GM12878 (cell line): ENCODE results near the gene POT1. TPM values are rescaled to one million over a fixed set of nuclear protein-coding genes. Genes with fewer than 3 reads are reported as not detected.

Source experiments
- ATAC-seq: fragments of 200-7000 bp; cut with Tn5 transposase; 3 replicates; pipeline ENCODE4 v1.9.1; 2020; ENCODE audit warnings: mild to moderate bottlenecking, moderate library complexity
- BruUV-seq: library from RNA; stranded (reverse); fragments of 400-500 nt; replicated peaks from 2 replicates; lab custom pipeline; 2021; lab: Mats Ljungman, UMichigan
- CTCF ChIA-PET: fragments of 300-600 bp; sonication (Branson Sonifier 250); formaldehyde crosslinking; extraction: SDS; loops from one replicate; lab custom pipeline; 2021; ENCODE audit warnings: inconsistent platforms; lab: Yijun Ruan, JAX
- POLR2A ChIA-PET: fragments of 350-600 bp; formaldehyde crosslinking; extraction: SDS; loops from one replicate; lab custom pipeline; 2021; ENCODE audit warnings: inconsistent platforms; lab: Charles Lee
- RAD21 ChIA-PET: fragments of 300-600 bp; sonication (Branson Sonifier 250); formaldehyde crosslinking; loops from one replicate; lab custom pipeline; 2023; ENCODE audit warnings: antibody characterized with exemption; ENCODE audit not compliant: unreplicated experiment; lab: Charles Lee
- SMC1A ChIA-PET: fragments of 300-600 bp; sonication (Branson Sonifier 250); formaldehyde crosslinking; loops from one replicate; lab custom pipeline; 2023; ENCODE audit not compliant: unreplicated experiment, uncharacterized antibody; lab: Charles Lee
- DNase-seq: peaks from one replicate; pipeline ENCODE4 v3.0.0-alpha.2; 2011; ENCODE audit warnings: low read depth, low spot score
- FAIRE-seq: peaks from 3 replicates; lab custom pipeline; 2011; peaks lifted over from hg19 to GRCh38; lab: Jason Lieb, UNC
- H2AFZ ChIP-seq: 2 replicates; pipeline ENCODE4 v1.6.0; 2011; ENCODE audit warnings: low read depth, low read length, control low read depth; ENCODE audit not compliant: control insufficient read depth
- H3K27ac ChIP-seq: 2 replicates; pipeline ENCODE4 v1.5.1; 2011; ENCODE audit warnings: control low read depth; ENCODE audit not compliant: control insufficient read depth, insufficient read depth
- H3K27me3 ChIP-seq, 2 experiments: replicated peaks in 1 of 2; 2 replicates each; pipeline versions ENCODE4 v1.6.0 to v1.6.1; 2011; ENCODE audit warnings: low read length in 1 of 2; ENCODE audit not compliant: control insufficient read depth in 2 of 2, insufficient read depth in 2 of 2
- H3K36me3 ChIP-seq, 2 experiments: 2 replicates each; pipeline ENCODE4 v1.5.1; 2011; ENCODE audit warnings: low read length in 1 of 2; ENCODE audit not compliant: control insufficient read depth in 2 of 2, insufficient read depth in 2 of 2
- H3K4me1 ChIP-seq: 2 replicates; pipeline ENCODE4 v1.6.1; 2011; ENCODE audit warnings: mild to moderate bottlenecking, low read length, moderate library complexity, mixed read lengths; ENCODE audit not compliant: control insufficient read depth, insufficient read depth
- H3K4me2 ChIP-seq: 2 replicates; pipeline ENCODE4 v1.6.0; 2011; ENCODE audit warnings: control low read depth; ENCODE audit not compliant: control insufficient read depth, insufficient read depth
- H3K4me3 ChIP-seq: fragments of 200-600 bp; sonication (generic); 2 replicates; pipeline ENCODE4 v1.5.1; 2016
- H3K79me2 ChIP-seq: 2 replicates; pipeline ENCODE4 v1.6.0; 2011; ENCODE audit warnings: low read length; ENCODE audit not compliant: control insufficient read depth, insufficient read depth
- H3K9ac ChIP-seq: 2 replicates; pipeline ENCODE4 v1.8.0; 2011; ENCODE audit warnings: low read length, control low read depth, mixed read lengths; ENCODE audit not compliant: control insufficient read depth, insufficient read depth
- H3K9me3 ChIP-seq: replicated peaks from 3 replicates; pipeline ENCODE4 v1.5.1; 2011; ENCODE audit warnings: mild to moderate bottlenecking, low read length; ENCODE audit not compliant: control insufficient read depth, insufficient read depth
- H4K20me1 ChIP-seq: 2 replicates; pipeline ENCODE4 v1.6.0; 2011; ENCODE audit not compliant: control insufficient read depth, insufficient read depth
- ATF7 ChIP-seq: fragments of 450-650 bp; IDR thresholded peaks from 2 replicates; pipeline ENCODE4 v1.6.1; 2016; ENCODE audit warnings: low read depth, mild to moderate bottlenecking
- HDAC2 ChIP-seq: fragments of 200-600 bp; sonication (generic); IDR thresholded peaks from 2 replicates; pipeline ENCODE4 v1.6.1; 2017
- MLLT1 ChIP-seq: fragments of 450-650 bp; IDR thresholded peaks from 2 replicates; pipeline ENCODE4 v1.6.1; 2016; ENCODE audit warnings: mild to moderate bottlenecking
- MXI1 ChIP-seq: fragments of 150-350 bp; IDR thresholded peaks from 2 replicates; pipeline ENCODE4 v1.6.1; 2011; ENCODE audit warnings: low read depth, mild to moderate bottlenecking, inconsistent platforms, low read length, improper control_type of control experiment
- POLR2A ChIP-seq: IDR thresholded peaks from 2 replicates; pipeline ENCODE4 v1.6.1; 2011; ENCODE audit warnings: low read depth, mild to moderate bottlenecking, low read length
- POLR2AphosphoS2 ChIP-seq: IDR thresholded peaks from 2 replicates; pipeline ENCODE4 v1.6.1; 2011; ENCODE audit warnings: low read depth, mild to moderate bottlenecking, low read length, improper control_type of control experiment, moderate library complexity
- RCOR1 ChIP-seq: conservative IDR thresholded peaks from 2 replicates; pipeline ENCODE4 v1.6.1; 2012; ENCODE audit warnings: low read depth, low read length, improper control_type of control experiment
- STAT3 ChIP-seq: IDR thresholded peaks from 2 replicates; pipeline ENCODE4 v1.6.1; 2011; ENCODE audit warnings: low read depth, low read length, improper control_type of control experiment
- TCF12 ChIP-seq: IDR thresholded peaks from 2 replicates; pipeline ENCODE4 v1.6.1; 2011; ENCODE audit warnings: low read depth, mild to moderate bottlenecking, low read length
- USF1 ChIP-seq: IDR thresholded peaks from 2 replicates; pipeline ENCODE4 v1.6.1; 2011; ENCODE audit warnings: borderline replicate concordance, low read depth, mild to moderate bottlenecking, moderate library complexity, mixed read lengths, low read length; ENCODE audit not compliant: insufficient read depth; ENCODE audit errors: extremely low read length
- ZNF622 ChIP-seq: fragments of 450-650 bp; IDR thresholded peaks from 2 replicates; pipeline ENCODE4 v1.6.1; 2017; ENCODE audit warnings: mild to moderate bottlenecking, inconsistent platforms
- ZNF687 ChIP-seq: fragments of 450-650 bp; IDR thresholded peaks from 2 replicates; pipeline ENCODE4 v1.6.1; 2017; ENCODE audit warnings: mild to moderate bottlenecking, moderate library complexity
- WGBS: methylation state at CpG from one replicate; pipeline ENCODE4 v1.1.6; 2016; ENCODE audit warnings: low lambda C conversion rate; ENCODE audit not compliant: insufficient replicate concordance, insufficient coverage; ENCODE audit errors: missing lambda C conversion rate; 5-methylcytosine and 5-hydroxymethylcytosine counted together
- in situ Hi-C: fragments of 300-500 bp; cut with MboI; formaldehyde crosslinking; loops from 9 replicates; pipeline ENCODE4 v1.14.3; 2018; ENCODE audit warnings: mixed read lengths
- intact Hi-C: fragments of 100-400 bp; cut with micrococcal nuclease; formaldehyde crosslinking; loops from one replicate; pipeline ENCODE4 v1.14.2; 2022; ENCODE audit not compliant: unreplicated experiment
- polyA plus RNA-seq, 11 experiments: library from polyadenylated mRNA; depleted of rRNA in 4 of 11; unstranded in 6 of 11; stranded (reverse) in 5 of 11; fragments of >200 nt; fragmentation: Nextera tagmentation in 4 of 11; fragmentation: Illumina TruSeq in 1 of 11; extraction: Ambion mirVana in 4 of 11; extraction: Trizol in 1 of 11; gene quantifications; 1 replicate in 1 of 11; 2 replicates in 10 of 11; pipeline versions ENCODE4 v1.2.1 to v1.2.3, GENCODE V29; 2011 to 2016; ENCODE audit warnings: inconsistent platforms in 2 of 11, missing spikeins in 2 of 11, low read depth in 1 of 11
- total RNA-seq, 4 experiments: library from RNA; depleted of rRNA in 3 of 4; stranded (reverse); fragments of >200 nt in 3 of 4; fragmentation: Illumina TruSeq in 1 of 4; extraction: Trizol in 1 of 4; gene quantifications; 2 replicates each; pipeline versions ENCODE4 v1.2.1 to v1.2.3, GENCODE V29; 2013 to 2021

The POT1 gene
- total and polyA plus RNA-seq, 10 of the 15 experiments (the other 5 are each of a cell fraction or from before 2014, with no cell fraction given) = 16.3 to 87.0 (median 33.9) TPM

- FAIRE-seq (no peak), DNase-seq (no peak)
- TF ChIP-seq ATF7 (no peak), TCF12 (no peak), MXI1 (no peak), RCOR1 (no peak), STAT3 (no peak)
Observed at GRCh38 chr7:124965553-124965952, 35.9 kb upstream of the POT1 start.

GRCh38 chr7:124959676-124960075, 30.1 kb upstream of the POT1 start:
- no peaks in the 10 kb centered on the region for H4K20me1 ChIP-seq
- FAIRE-seq (no peak), ATAC-seq (no peak), DNase-seq (no peak)
- no peak overlapping the region for H2AFZ ChIP-seq
- H3K9ac ChIP-seq = no peak overlapping the region
- intact Hi-C loops (no loop called here), in situ Hi-C loops (no loop called here)
- no peaks in the 10 kb centered on the region for H3K36me3 ChIP-seq
- no peaks in the 10 kb centered on the region for H3K9me3 ChIP-seq
- ChIA-PET RAD21 (no interaction called here), CTCF (no interaction called here), POLR2A (no interaction called here), SMC1A (interaction anchor here (1.0 kb wide), 1 partner anchor 10 kb away, joined by 3 read pairs; no protein-coding TSS in a partner anchor)
- H3K4me3 ChIP-seq = no peak overlapping the region
- no peak overlapping the region for H3K27ac ChIP-seq
- H3K4me2 ChIP-seq = no peak overlapping the region
- H3K4me1 ChIP-seq = no peaks in the 10 kb centered on the region
- H3K79me2 ChIP-seq = no peaks in the 10 kb centered on the region
- no peaks in the 10 kb centered on the region for H3K27me3 ChIP-seq
- WGBS = 41% methylated on average over 1 of the region's 1 CpG
- no TSS peak for BruUV-seq
- no peak for TF ChIP-seq USF1
- TF ChIP-seq ZNF687 = no peak
- TF ChIP-seq MLLT1 = no peak
- no peak for TF ChIP-seq ZNF622
- TF ChIP-seq POLR2AphosphoS2 = no peak
- no peak for TF ChIP-seq HDAC2
- no peak for TF ChIP-seq POLR2A

More at GRCh38 chr7:124965553-124965952, 35.9 kb upstream of the POT1 start:
- H3K79me2 ChIP-seq = no peaks in the 10 kb centered on the region
- RAD21 ChIA-PET = no interaction called here
- H3K27me3 ChIP-seq = no peaks in the 10 kb centered on the region
- SMC1A ChIA-PET = no interaction called here
- no peak for ATAC-seq
- CTCF ChIA-PET = no interaction called here
- POLR2A ChIA-PET = no interaction called here
- H3K9ac ChIP-seq = no peak overlapping the region
- no peak overlapping the region for H2AFZ ChIP-seq
- in situ Hi-C loops (no loop called here), intact Hi-C loops (no loop called here)
- BruUV-seq = no TSS peak
- no peak overlapping the region for H3K27ac ChIP-seq
- H3K4me1 ChIP-seq = no peaks in the 10 kb centered on the region
- 61% methylated on average over 4 of the region's 4 CpGs for WGBS
- H3K9me3 ChIP-seq = no peaks in the 10 kb centered on the region
- H3K4me2 ChIP-seq = no peak overlapping the region
- no peaks in the 10 kb centered on the region for H4K20me1 ChIP-seq
- H3K36me3 ChIP-seq = no peaks in the 10 kb centered on the region
- H3K4me3 ChIP-seq = no peak overlapping the region
